GM23248 (cell line): ENCODE measurements around the gene PRKRIP1.

Experiments used
- EZH2 ChIP-seq: fragments of 200-600 bp; sonication (generic); IDR thresholded peaks from 2 replicates; pipeline ENCODE4 v1.6.1; 2018; ENCODE audit warnings: antibody characterized with exemption, mild to moderate bottlenecking; ENCODE audit not compliant: insufficient read depth, poor library complexity, severe bottlenecking
- EZH2phosphoT487 ChIP-seq: fragments of 200-600 bp; sonication (generic); IDR thresholded peaks from 2 replicates; pipeline ENCODE4 v1.6.1; 2018; ENCODE audit warnings: antibody characterized with exemption, moderate library complexity, mild to moderate bottlenecking, low read depth; ENCODE audit not compliant: insufficient read depth

DNA sequence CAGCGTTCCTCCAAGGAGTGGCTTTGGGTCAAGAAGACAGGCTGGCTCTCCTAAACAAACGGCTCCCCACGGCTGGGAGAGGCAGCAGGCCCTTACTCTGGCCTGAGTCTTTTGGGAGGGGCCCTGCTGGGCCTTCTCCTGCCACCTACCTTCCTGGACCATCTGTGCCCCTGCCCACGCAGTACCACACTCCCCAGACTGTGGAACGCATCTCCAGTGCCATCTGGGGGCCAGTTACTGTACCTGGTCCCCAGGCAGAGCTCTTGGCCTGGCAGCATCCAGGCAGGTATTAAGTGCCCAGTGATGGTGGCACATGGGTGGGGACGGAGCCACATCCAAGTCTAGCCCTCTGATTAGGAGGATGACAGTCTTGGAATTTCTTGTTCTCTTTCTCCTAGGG is 54.1 kb downstream of the PRKRIP1 start:
- TF ChIP-seq EZH2 (no peak), EZH2phosphoT487 (no peak)
